H1 (cell line): Measurements from ENCODE around the gene TBC1D9B. TPM values are rescaled to one million over a fixed set of nuclear protein-coding genes. Genes with fewer than 3 reads are reported as not detected.

Source experiments
- CTCF ChIA-PET: fragments of 300-600 bp; sonication (Branson Sonifier 250); formaldehyde crosslinking; loops from one replicate; lab custom pipeline; 2021; ENCODE audit not compliant: partially characterized antibody; lab: Charles Lee
- POLR2A ChIA-PET: fragments of 300-600 bp; sonication (Branson Sonifier 250); formaldehyde crosslinking; loops from one replicate; lab custom pipeline; 2021; ENCODE audit warnings: inconsistent platforms; ENCODE audit not compliant: partially characterized antibody; lab: Charles Lee
- DNase-seq, 2 experiments: peaks; one replicate each; pipeline versions ENCODE4 v3.0.0 to v3.0.0-alpha.2; 2010 to 2022; ENCODE audit warnings: low spot score in 2 of 2, low read depth in 1 of 2, mixed read lengths in 1 of 2
- FAIRE-seq: peaks from 2 replicates; lab custom pipeline; 2011; peaks lifted over from hg19 to GRCh38; lab: Jason Lieb, UNC
- H2AFZ ChIP-seq: 2 replicates; pipeline ENCODE4 v1.8.1; 2012; ENCODE audit warnings: low read length, inconsistent platforms
- H2AK5ac ChIP-seq: 2 replicates; pipeline ENCODE4 v1.6.1; 2013; ENCODE audit warnings: low read depth, low read length
- H2BK120ac ChIP-seq: replicated peaks from 2 replicates; pipeline ENCODE3; 2013; ENCODE audit warnings: low read depth, low read length, inconsistent platforms
- H2BK12ac ChIP-seq: 2 replicates; pipeline ENCODE4 v1.6.1; 2013; ENCODE audit warnings: low read depth, low read length
- H2BK15ac ChIP-seq: 2 replicates; pipeline ENCODE4 v1.6.1; 2013; ENCODE audit warnings: low read length
- H2BK20ac ChIP-seq: 2 replicates; pipeline ENCODE4 v1.6.1; 2013; ENCODE audit warnings: low read length
- H2BK5ac ChIP-seq: 2 replicates; pipeline ENCODE4 v1.6.1; 2013; ENCODE audit warnings: low read depth, low read length
- H3K14ac ChIP-seq: 2 replicates; pipeline ENCODE4 v1.6.1; 2013; ENCODE audit warnings: inconsistent platforms; ENCODE audit not compliant: insufficient read length
- H3K18ac ChIP-seq: 2 replicates; pipeline ENCODE4 v1.6.1; 2013; ENCODE audit warnings: low read length; ENCODE audit errors: extremely low read depth
- H3K23ac ChIP-seq: 2 replicates; pipeline ENCODE4 v1.6.1; 2013; ENCODE audit warnings: inconsistent platforms; ENCODE audit not compliant: insufficient read length
- H3K23me2 ChIP-seq: 2 replicates; pipeline ENCODE4 v1.6.1; 2013; ENCODE audit warnings: low read depth, low read length
- H3K27ac ChIP-seq: 2 replicates; pipeline ENCODE4 v1.6.1; 2011; ENCODE audit warnings: low read depth, low read length, inconsistent platforms
- H3K27me3 ChIP-seq, 4 experiments: replicated peaks in 1 of 4; 1 replicate in 1 of 4; 2 replicates in 3 of 4; pipeline versions ENCODE4 v1.6.1 to v1.8.1; 2011 to 2013; ENCODE audit warnings: low read length in 3 of 4, mild to moderate bottlenecking in 3 of 4, inconsistent platforms in 2 of 4, mixed read lengths in 2 of 4, moderate library complexity in 1 of 4; ENCODE audit not compliant: control insufficient read depth in 3 of 4, insufficient read depth in 3 of 4; ENCODE audit errors: extremely low read depth in 1 of 4
- H3K36me3 ChIP-seq, 4 experiments: 2 replicates each; pipeline versions ENCODE4 v1.6.1 to v1.8.1; 2011 to 2013; ENCODE audit warnings: mild to moderate bottlenecking in 4 of 4, low read length in 3 of 4, moderate library complexity in 2 of 4, control low read depth in 1 of 4, inconsistent platforms in 1 of 4; ENCODE audit not compliant: insufficient read depth in 4 of 4, control insufficient read depth in 2 of 4
- H3K4ac ChIP-seq: replicated peaks from 2 replicates; pipeline ENCODE3; 2013; ENCODE audit warnings: low read length, low read depth, mixed read lengths, inconsistent platforms; ENCODE audit not compliant: insufficient read length
- H3K4me1 ChIP-seq, 4 experiments: replicated peaks in 1 of 4; 1 replicate in 1 of 4; 2 replicates in 3 of 4; pipeline versions ENCODE4 v1.6.1 to v1.8.1; 2011 to 2013; ENCODE audit warnings: low read length in 3 of 4, inconsistent platforms in 2 of 4, mixed read lengths in 1 of 4; ENCODE audit not compliant: insufficient read depth in 4 of 4, control insufficient read depth in 3 of 4
- H3K4me2 ChIP-seq, 2 experiments: 2 replicates each; pipeline versions ENCODE4 v1.6.1 to v1.8.1; 2011 to 2013; ENCODE audit warnings: low read depth in 2 of 2, low read length in 2 of 2, control low read depth in 1 of 2, inconsistent platforms in 1 of 2, mild to moderate bottlenecking in 1 of 2; ENCODE audit not compliant: insufficient read depth in 1 of 2
- H3K4me3 ChIP-seq, 4 experiments: fragments of 200-600, 300-600 bp in 1 of 4; sonication (generic), shearing (Covaris generic), sonication (Bioruptor Twin) in 1 of 4; 2 replicates each; pipeline versions ENCODE4 v1.5.1 to v1.8.1; 2011 to 2016; ENCODE audit warnings: low read length in 4 of 4, low read depth in 3 of 4, control low read depth in 2 of 4, inconsistent platforms in 2 of 4, mild to moderate bottlenecking in 2 of 4, mixed read lengths in 1 of 4, moderate library complexity in 1 of 4; ENCODE audit not compliant: insufficient read depth in 2 of 4; ENCODE audit errors: extremely low read depth in 1 of 4
- H3K56ac ChIP-seq: replicated peaks from 2 replicates; pipeline ENCODE3; 2013; ENCODE audit warnings: low read depth, mild to moderate bottlenecking, mixed read lengths, low read length, inconsistent platforms; ENCODE audit not compliant: insufficient read length
- H3K79me1 ChIP-seq: 2 replicates; pipeline ENCODE4 v1.6.1; 2013; ENCODE audit warnings: low read depth, low read length, control low read depth
- H3K79me2 ChIP-seq, 2 experiments: 2 replicates each; pipeline versions ENCODE4 v1.6.1 to v1.8.1; 2012 to 2013; ENCODE audit warnings: low read length in 2 of 2, mild to moderate bottlenecking in 2 of 2, inconsistent platforms in 1 of 2; ENCODE audit not compliant: insufficient read depth in 2 of 2, control insufficient read depth in 1 of 2
- H3K9ac ChIP-seq, 4 experiments: replicated peaks in 1 of 4; 1 replicate in 1 of 4; 2 replicates in 3 of 4; pipeline versions ENCODE4 v1.6.1 to v1.8.1; 2011 to 2013; ENCODE audit warnings: low read depth in 3 of 4, low read length in 3 of 4, control low read depth in 2 of 4, mild to moderate bottlenecking in 2 of 4, moderate library complexity in 2 of 4, inconsistent platforms in 1 of 4; ENCODE audit errors: extremely low read depth in 1 of 4
- H3K9me3 ChIP-seq, 2 experiments: 2 replicates each; pipeline versions ENCODE4 v1.6.1 to v1.8.1; 2012 to 2013; ENCODE audit warnings: mild to moderate bottlenecking in 2 of 2, moderate library complexity in 2 of 2, control low read depth in 1 of 2, inconsistent platforms in 1 of 2, low read depth in 1 of 2, low read length in 1 of 2, mixed read lengths in 1 of 2; ENCODE audit not compliant: insufficient read depth in 2 of 2
- H4K20me1 ChIP-seq, 2 experiments: replicated peaks in 1 of 2; 2 replicates each; pipeline versions ENCODE3 to v1.8.1; 2011 to 2013; ENCODE audit warnings: inconsistent platforms in 2 of 2, low read length in 2 of 2, mild to moderate bottlenecking in 1 of 2; ENCODE audit not compliant: insufficient read depth in 2 of 2, control insufficient read depth in 1 of 2
- H4K5ac ChIP-seq: 2 replicates; pipeline ENCODE4 v1.6.1; 2013; ENCODE audit warnings: low read length, low read depth, mixed read lengths, inconsistent platforms; ENCODE audit not compliant: insufficient read length
- H4K8ac ChIP-seq: 2 replicates; pipeline ENCODE4 v1.8.0; 2013; ENCODE audit warnings: mild to moderate bottlenecking, moderate library complexity, low read length, inconsistent platforms; ENCODE audit not compliant: insufficient read depth; ENCODE audit errors: extremely low read depth
- H4K91ac ChIP-seq: replicated peaks from 2 replicates; pipeline ENCODE3; 2013; ENCODE audit warnings: low read length, mixed read lengths, inconsistent platforms; ENCODE audit not compliant: insufficient read length
- BCL11A ChIP-seq, 2 experiments: IDR thresholded peaks; one replicate each; pipeline ENCODE4 v1.6.1; 2011; ENCODE audit warnings: low read depth in 2 of 2, low read length in 2 of 2, mild to moderate bottlenecking in 2 of 2
- CHD1 ChIP-seq: IDR thresholded peaks from 2 replicates; pipeline ENCODE4 v1.6.1; 2012; ENCODE audit warnings: low read depth, low read length, improper control_type of control experiment
- EP300 ChIP-seq, 2 experiments: IDR thresholded peaks; 1 replicate in 1 of 2; 2 replicates in 1 of 2; pipeline ENCODE4 v1.6.1; 2011 to 2012; ENCODE audit warnings: low read depth in 2 of 2, low read length in 2 of 2, mild to moderate bottlenecking in 2 of 2, borderline replicate concordance in 1 of 2, inconsistent platforms in 1 of 2, moderate library complexity in 1 of 2
- RAD21 ChIP-seq, 2 experiments: IDR thresholded peaks in 1 of 2; conservative IDR thresholded peaks in 1 of 2; 2 replicates each; pipeline ENCODE4 v1.6.1; 2011; ENCODE audit warnings: low read depth in 2 of 2, low read length in 2 of 2, improper control_type of control experiment in 1 of 2, inconsistent platforms in 1 of 2, mild to moderate bottlenecking in 1 of 2, moderate library complexity in 1 of 2
- RNF2 ChIP-seq: fragments of 200-900, 300-1000 bp; sonication (generic); IDR thresholded peaks from 2 replicates; pipeline ENCODE4 v1.7.1; 2016; ENCODE audit warnings: borderline replicate concordance, low read depth, mild to moderate bottlenecking, antibody characterized with exemption, low read length; ENCODE audit not compliant: poor library complexity, severe bottlenecking; ENCODE audit errors: missing control alignments
- SIX5 ChIP-seq: IDR thresholded peaks from 2 replicates; pipeline ENCODE4 v1.6.1; 2011; ENCODE audit warnings: mild to moderate bottlenecking, low read depth, low read length
- SUZ12 ChIP-seq: fragments of 200-600 bp; sonication (generic); IDR thresholded peaks from 2 replicates; pipeline ENCODE4 v1.6.1; 2012; ENCODE audit warnings: mild to moderate bottlenecking, inconsistent platforms, low read length, moderate library complexity, mixed read lengths
- WGBS, 2 experiments: shearing (Covaris generic) in 1 of 2; methylation state at CpG; one replicate each; pipeline versions ENCODE4 v1.1.6 to v1.1.7; 2013 to 2015; ENCODE audit warnings: low lambda C conversion rate in 2 of 2, mixed read lengths in 2 of 2, inconsistent platforms in 1 of 2, low coverage in 1 of 2, missing lambda C conversion rate in 1 of 2; ENCODE audit not compliant: insufficient replicate concordance in 2 of 2, insufficient coverage in 1 of 2, insufficient read length in 1 of 2; ENCODE audit errors: extremely low coverage in 1 of 2, missing lambda C conversion rate in 1 of 2; 5-methylcytosine and 5-hydroxymethylcytosine counted together
- polyA plus RNA-seq, 7 experiments: library from polyadenylated mRNA; depleted of rRNA in 3 of 7; stranded (reverse) in 5 of 7; unstranded in 2 of 7; fragments of >200 nt in 5 of 7; fragments of 200-250 nt in 2 of 7; gene quantifications; 1 replicate in 5 of 7; 2 replicates in 1 of 7; 4 replicates in 1 of 7; pipeline versions ENCODE4 v1.2.1 to v1.2.3, GENCODE V29; 2011 to 2013; ENCODE audit warnings: missing spikeins in 2 of 7, mixed read lengths in 2 of 7
- total RNA-seq: library from RNA; stranded (reverse); fragmentation: NEBNext Ultra II Directional; extraction: Animal tissue kit (Norgen Biotek cat#: 25700); gene quantifications from 2 replicates; pipeline ENCODE4 v1.2.1, GENCODE V29; 2021

The TBC1D9B gene
- total and polyA plus RNA-seq, 2 of the 8 experiments (the other 6 are each of a cell fraction or from before 2014, with no cell fraction given) = 33.6 to 57.1 TPM

DNA sequence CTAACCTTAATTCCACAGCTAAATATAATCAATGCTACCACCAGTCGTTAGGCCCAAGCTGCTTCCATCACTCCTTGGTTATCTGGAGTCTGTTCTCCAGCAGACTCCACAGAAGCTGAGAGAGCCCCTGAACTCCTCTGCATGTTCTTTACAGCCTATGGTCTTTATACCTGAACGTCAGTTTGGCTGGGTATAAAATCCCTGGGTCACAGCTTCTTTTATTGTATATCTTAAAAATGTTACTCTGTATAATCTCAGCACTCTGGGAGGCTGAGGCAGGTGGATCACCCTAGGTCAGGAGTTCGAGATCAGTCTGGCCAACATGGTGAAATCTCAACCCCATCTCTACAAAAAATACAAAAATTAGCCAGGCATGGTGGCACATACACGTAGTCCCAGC lies 25.4 kb downstream of the TBC1D9B start:
- Histone ChIP-seq H3K79me2 (no peaks in the 10 kb centered on the region), H3K4ac (no peak overlapping the region), H3K79me1 (no peaks in the 10 kb centered on the region), H2BK20ac (no peak overlapping the region), H3K4me1 (no peaks in the 10 kb centered on the region), H3K56ac (no peak overlapping the region), H3K4me3 (no peak overlapping the region), H2BK12ac (no peak overlapping the region), H3K14ac (no peak overlapping the region), H3K9ac (no peak overlapping the region), H3K27me3 (no peaks in the 10 kb centered on the region), H3K4me2 (no peak overlapping the region), H3K18ac (no peak overlapping the region), H2BK15ac (no peak overlapping the region), H4K91ac (no peak overlapping the region), H3K9me3 (peaks cover 8 to 16% of the 10 kb centered on the region in 2 experiments), H3K23me2 (0 out of 2 replicates have a peak, but pooled peaks cover 2% of the 10 kb centered on the region), H4K8ac (no peak overlapping the region), H2AFZ (no peak overlapping the region), H2AK5ac (no peak overlapping the region), H2BK5ac (no peak overlapping the region), H3K36me3 (peaks cover 3 to 39% (median 21%) of the 10 kb centered on the region in 4 experiments; a peak in 7 of 8 replicates), H2BK120ac (no peak overlapping the region), H4K5ac (no peak overlapping the region), H4K20me1 (no peaks in the 10 kb centered on the region), H3K23ac (no peak overlapping the region), H3K27ac (no peak overlapping the region)
- ChIA-PET POLR2A (no interaction called here), CTCF (interaction anchor here (0.7 to 8.0 kb wide), 4 partner anchors 15 to 50 kb away, joined by 3 to 67 read pairs (median 4); no protein-coding TSS in a partner anchor)
- no peak for FAIRE-seq
- WGBS, 2 experiments = 82% methylated on average over 4 of the region's 4 CpGs; no CpG with 5 or more reads in 1 of the 2 experiments
- TF ChIP-seq RAD21 (IDR thresholded peaks at IDR 0.05 in 1 of 2, conservative IDR thresholded peaks at IDR 0.05 in 1 of 2; ENCODE audit: low read depth in 2 of 2, low read length in 2 of 2) = no peak
- no peak for TF ChIP-seq BCL11A (IDR thresholded peaks at IDR 0.05; ENCODE audit: low read depth in 2 of 2, low read length in 2 of 2)
- no peak for TF ChIP-seq EP300 (IDR thresholded peaks at IDR 0.05; ENCODE audit: borderline replicate concordance in 1 of 2, low read depth in 2 of 2, low read length in 2 of 2)
- TF ChIP-seq CHD1 = no peak
- no peak for TF ChIP-seq SUZ12
- no peak for TF ChIP-seq SIX5
- TF ChIP-seq RNF2 = no peak
- no peak for DNase-seq
